Esophagus squamous epithelium (tissue), 4 donors: ENCODE data around the gene UNCX.

Experiments
- POLR2A ChIP-seq, 4 donors: fragments of 450-650 bp; IDR thresholded peaks; one replicate each; pipeline ENCODE4 v1.6.1; 2017; ENCODE audit warnings: antibody characterized with exemption in 4 of 4, mild to moderate bottlenecking in 4 of 4, moderate library complexity in 3 of 4
- TF ChIP-seq, protein P1 (sequence below), 6 experiments: fragments of 450-650 bp in 4 of 6; fragments of 200-600 bp in 2 of 6; sonication (generic) in 2 of 6; IDR thresholded peaks; one replicate each; pipeline ENCODE4 v1.5.1; 2016 to 2019; ENCODE audit warnings: antibody characterized with exemption in 6 of 6, mild to moderate bottlenecking in 4 of 6, moderate library complexity in 4 of 6

GRCh38 chr7:1257863-1258262 is 25.2 kb downstream of the UNCX start:
- TF ChIP-seq POLR2A (IDR thresholded peaks at IDR 0.05): no peak
- TF ChIP-seq, protein P1, sequence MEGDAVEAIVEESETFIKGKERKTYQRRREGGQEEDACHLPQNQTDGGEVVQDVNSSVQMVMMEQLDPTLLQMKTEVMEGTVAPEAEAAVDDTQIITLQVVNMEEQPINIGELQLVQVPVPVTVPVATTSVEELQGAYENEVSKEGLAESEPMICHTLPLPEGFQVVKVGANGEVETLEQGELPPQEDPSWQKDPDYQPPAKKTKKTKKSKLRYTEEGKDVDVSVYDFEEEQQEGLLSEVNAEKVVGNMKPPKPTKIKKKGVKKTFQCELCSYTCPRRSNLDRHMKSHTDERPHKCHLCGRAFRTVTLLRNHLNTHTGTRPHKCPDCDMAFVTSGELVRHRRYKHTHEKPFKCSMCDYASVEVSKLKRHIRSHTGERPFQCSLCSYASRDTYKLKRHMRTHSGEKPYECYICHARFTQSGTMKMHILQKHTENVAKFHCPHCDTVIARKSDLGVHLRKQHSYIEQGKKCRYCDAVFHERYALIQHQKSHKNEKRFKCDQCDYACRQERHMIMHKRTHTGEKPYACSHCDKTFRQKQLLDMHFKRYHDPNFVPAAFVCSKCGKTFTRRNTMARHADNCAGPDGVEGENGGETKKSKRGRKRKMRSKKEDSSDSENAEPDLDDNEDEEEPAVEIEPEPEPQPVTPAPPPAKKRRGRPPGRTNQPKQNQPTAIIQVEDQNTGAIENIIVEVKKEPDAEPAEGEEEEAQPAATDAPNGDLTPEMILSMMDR (IDR thresholded peaks at IDR 0.05): no peak
